HEK293T (cell line): ENCODE data around the gene ATXN7.

Experiments used
- ELF4 ChIP-seq: fragments of 450-650 bp; IDR thresholded peaks from 2 replicates; pipeline ENCODE4 v1.6.1; 2017; ENCODE audit warnings: antibody characterized with exemption
- FOXA1 ChIP-seq: fragments of 450-650 bp; IDR thresholded peaks from 2 replicates; pipeline ENCODE4 v1.6.1; 2016; ENCODE audit warnings: mild to moderate bottlenecking
- FOXK2 ChIP-seq: fragments of 450-650 bp; IDR thresholded peaks from 2 replicates; pipeline ENCODE4 v1.6.1; 2016; ENCODE audit warnings: mild to moderate bottlenecking
- FOXM1 ChIP-seq: fragments of 450-650 bp; IDR thresholded peaks from 2 replicates; pipeline ENCODE4 v1.6.1; 2017; ENCODE audit warnings: mild to moderate bottlenecking, borderline replicate concordance

GRCh38 chr3:63977893-63978292, 114.2 kb downstream of the ATXN7 start:
- TF ChIP-seq FOXA1 (no peak), FOXM1 (no peak), FOXK2 (no peak), ELF4 (no peak)
